Right lobe of liver (tissue), 4 donors: ENCODE data around the gene MACROD2.

Experiments used
- POLR2A ChIP-seq: fragments of 450-650 bp; IDR thresholded peaks from one replicate; pipeline ENCODE4 v1.6.1; 2017; ENCODE audit warnings: antibody characterized with exemption, mild to moderate bottlenecking
- TF ChIP-seq, protein P1 (sequence below), 4 donors: fragments of 200-600 bp in 3 of 4; fragments of 450-650 bp in 1 of 4; IDR thresholded peaks; one replicate each; pipeline versions ENCODE4 v1.5.1 to v1.8.0; 2016 to 2022; ENCODE audit warnings: antibody characterized with exemption in 4 of 4, mild to moderate bottlenecking in 2 of 4
- donor health status: DM: no; HTN: no; CAD: no.
- donor health status: DM: no; HTN: no; CAD: no.
- donor health status: DM: no; HTN: yes; CAD: no.

DNA sequence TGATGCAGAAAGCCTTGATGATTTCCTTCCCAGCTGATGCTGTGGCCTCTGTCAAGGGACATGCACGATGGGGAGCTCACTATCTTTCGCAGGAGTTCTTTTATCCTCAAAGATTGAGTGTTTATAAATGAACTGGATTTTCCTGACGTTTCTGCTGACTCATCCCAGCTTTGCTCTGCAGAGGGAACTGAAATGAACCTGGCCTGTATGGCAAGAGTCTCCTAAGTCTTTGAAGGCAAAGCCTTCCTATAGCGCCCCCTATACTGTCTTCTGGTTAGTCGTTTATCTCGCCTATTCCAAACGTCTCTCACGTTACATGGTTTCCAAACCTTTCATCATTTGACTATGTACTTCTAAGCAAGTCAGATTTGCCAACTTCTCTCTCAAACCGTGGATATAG is 2012.6 kb downstream of the MACROD2 start:
- no peak for TF ChIP-seq POLR2A
- TF ChIP-seq, protein P1, sequence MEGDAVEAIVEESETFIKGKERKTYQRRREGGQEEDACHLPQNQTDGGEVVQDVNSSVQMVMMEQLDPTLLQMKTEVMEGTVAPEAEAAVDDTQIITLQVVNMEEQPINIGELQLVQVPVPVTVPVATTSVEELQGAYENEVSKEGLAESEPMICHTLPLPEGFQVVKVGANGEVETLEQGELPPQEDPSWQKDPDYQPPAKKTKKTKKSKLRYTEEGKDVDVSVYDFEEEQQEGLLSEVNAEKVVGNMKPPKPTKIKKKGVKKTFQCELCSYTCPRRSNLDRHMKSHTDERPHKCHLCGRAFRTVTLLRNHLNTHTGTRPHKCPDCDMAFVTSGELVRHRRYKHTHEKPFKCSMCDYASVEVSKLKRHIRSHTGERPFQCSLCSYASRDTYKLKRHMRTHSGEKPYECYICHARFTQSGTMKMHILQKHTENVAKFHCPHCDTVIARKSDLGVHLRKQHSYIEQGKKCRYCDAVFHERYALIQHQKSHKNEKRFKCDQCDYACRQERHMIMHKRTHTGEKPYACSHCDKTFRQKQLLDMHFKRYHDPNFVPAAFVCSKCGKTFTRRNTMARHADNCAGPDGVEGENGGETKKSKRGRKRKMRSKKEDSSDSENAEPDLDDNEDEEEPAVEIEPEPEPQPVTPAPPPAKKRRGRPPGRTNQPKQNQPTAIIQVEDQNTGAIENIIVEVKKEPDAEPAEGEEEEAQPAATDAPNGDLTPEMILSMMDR (IDR thresholded peaks at IDR 0.05), result no peak
